ENCODE results near the gene GRK3. TPM values are rescaled to one million over a fixed set of nuclear protein-coding genes. Genes with fewer than 3 reads are reported as not detected.

Gene GRK3
- total RNA-seq, 1 experiment from 2014 or later = 14.6 TPM

DNA sequence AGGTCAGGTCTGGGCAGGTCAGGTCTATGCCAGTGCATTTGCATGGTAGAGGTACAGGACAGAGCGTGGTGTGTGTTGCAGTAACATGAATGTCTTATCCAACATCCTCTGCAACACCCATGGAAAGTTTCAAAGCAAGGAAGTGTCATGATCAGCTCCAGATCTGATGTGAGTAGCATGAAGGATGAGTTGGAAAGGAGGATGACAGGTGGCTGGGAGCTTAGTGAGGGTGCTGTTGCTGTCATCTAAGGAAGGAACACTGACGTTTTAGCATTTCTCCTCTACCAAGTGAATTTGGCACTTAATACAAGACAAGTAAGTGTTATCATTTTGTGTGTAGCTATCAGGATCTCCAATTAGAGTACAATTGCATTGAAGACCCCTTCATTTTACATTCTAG is 65.1 kb downstream of the GRK3 start (continued):
- no peak for TF ChIP-seq YY1 (IDR thresholded peaks at IDR 0.05; ENCODE audit: extremely low read depth, insufficient replicate concordance, low read depth, low read length)
- no peak for TF ChIP-seq POLR2AphosphoS5 (IDR thresholded peaks at IDR 0.05; ENCODE audit: low read depth, low read length)
- TF ChIP-seq ZFX (IDR thresholded peaks at IDR 0.05) = no peak
- no peak for TF ChIP-seq EZH2 (IDR thresholded peaks at IDR 0.05)
- no peak for TF ChIP-seq RAD21 (IDR thresholded peaks at IDR 0.05; ENCODE audit: low read depth)
- TF ChIP-seq, protein P1, sequence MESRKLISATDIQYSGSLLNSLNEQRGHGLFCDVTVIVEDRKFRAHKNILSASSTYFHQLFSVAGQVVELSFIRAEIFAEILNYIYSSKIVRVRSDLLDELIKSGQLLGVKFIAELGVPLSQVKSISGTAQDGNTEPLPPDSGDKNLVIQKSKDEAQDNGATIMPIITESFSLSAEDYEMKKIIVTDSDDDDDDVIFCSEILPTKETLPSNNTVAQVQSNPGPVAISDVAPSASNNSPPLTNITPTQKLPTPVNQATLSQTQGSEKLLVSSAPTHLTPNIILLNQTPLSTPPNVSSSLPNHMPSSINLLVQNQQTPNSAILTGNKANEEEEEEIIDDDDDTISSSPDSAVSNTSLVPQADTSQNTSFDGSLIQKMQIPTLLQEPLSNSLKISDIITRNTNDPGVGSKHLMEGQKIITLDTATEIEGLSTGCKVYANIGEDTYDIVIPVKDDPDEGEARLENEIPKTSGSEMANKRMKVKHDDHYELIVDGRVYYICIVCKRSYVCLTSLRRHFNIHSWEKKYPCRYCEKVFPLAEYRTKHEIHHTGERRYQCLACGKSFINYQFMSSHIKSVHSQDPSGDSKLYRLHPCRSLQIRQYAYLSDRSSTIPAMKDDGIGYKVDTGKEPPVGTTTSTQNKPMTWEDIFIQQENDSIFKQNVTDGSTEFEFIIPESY (IDR thresholded peaks at IDR 0.05; ENCODE audit: extremely low read depth, insufficient replicate concordance, low read length) = no peak
- TF ChIP-seq SP1 (IDR thresholded peaks at IDR 0.05; ENCODE audit: low read depth) = no peak
- TF ChIP-seq CBX3 (IDR thresholded peaks at IDR 0.05; ENCODE audit: low read depth) = no peak

DNA sequence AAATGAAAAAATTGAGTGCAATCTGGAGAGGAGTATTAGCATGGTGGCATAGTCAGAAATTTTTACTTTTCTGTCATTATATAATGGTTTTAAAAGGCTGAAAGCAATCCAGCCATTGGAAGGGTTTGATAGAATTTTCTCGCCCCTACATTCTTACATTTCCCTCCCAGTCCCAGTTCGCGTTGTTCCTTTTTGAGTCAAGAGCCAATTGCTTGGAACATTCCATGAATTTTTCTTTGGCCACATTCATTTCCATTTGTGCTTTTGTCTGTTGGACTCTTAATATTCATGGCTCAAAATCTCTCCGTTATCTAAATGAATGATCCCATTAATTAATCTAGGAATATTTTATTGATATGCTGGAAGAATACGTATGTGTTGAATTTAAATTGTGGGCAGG is 66.0 kb downstream of the GRK3 start:
- no peak for DNase-seq (ENCODE audit: low read depth, low spot score)
- Histone ChIP-seq H3K4me2 (ENCODE audit: low read length) (no peak overlapping the region), H4K20me1 (ENCODE audit: insufficient read depth) (no peaks in the 10 kb centered on the region), H3K36me3 (ENCODE audit: control insufficient read depth in 1 of 2, insufficient read depth in 2 of 2, low read length in 2 of 2) (no peaks in the 10 kb centered on the region), H3K9me2 (ENCODE audit: insufficient read depth) (no peaks in the 10 kb centered on the region), H3K27ac (ENCODE audit: low read depth, low read length) (no peak overlapping the region), H3K27me3 (ENCODE audit: insufficient read depth, low read length) (no peaks in the 10 kb centered on the region), H2AFZ (ENCODE audit: low read depth, low read length, poor library complexity, severe bottlenecking) (no peak overlapping the region), H3K9me3 (ENCODE audit: control insufficient read depth in 1 of 2, insufficient read depth in 1 of 2, low read depth in 1 of 2, low read length in 2 of 2) (no peaks in the 10 kb centered on the region), H3K4me3 (replicated peaks in 1 of 2; ENCODE audit: low read depth in 1 of 2, low read length in 2 of 2) (no peak overlapping the region), H3K9ac (ENCODE audit: low read length) (no peak overlapping the region), H3K79me2 (ENCODE audit: insufficient read depth, low read length) (peaks cover 4% of the 10 kb centered on the region), H3K4me1 (ENCODE audit: control insufficient read depth in 1 of 2, insufficient read depth in 2 of 2, low read length in 2 of 2) (no peaks in the 10 kb centered on the region)
- ChIA-PET CTCF (no interaction called here), RAD21 (ENCODE audit: low non-redundant PET in 1 of 2, low total read pairs in 2 of 2, uncharacterized antibody in 2 of 2, unreplicated experiment in 2 of 2) (no interaction called here), POLR2A (no interaction called here)
- ATAC-seq = no peak
- BruUV-seq (replicated peaks) = no TSS peak
- TF ChIP-seq SIN3A (IDR thresholded peaks at IDR 0.05; ENCODE audit: low read depth) (no peak), CBX3 (IDR thresholded peaks at IDR 0.05; ENCODE audit: low read depth) (no peak), POLR2AphosphoS5 (IDR thresholded peaks at IDR 0.05; ENCODE audit: low read depth, low read length) (no peak), EZH2 (IDR thresholded peaks at IDR 0.05) (no peak), CEBPB (IDR thresholded peaks at IDR 0.05; ENCODE audit: low read depth) (no peak), SRF (IDR thresholded peaks at IDR 0.05; ENCODE audit: low read depth) (no peak)
- TF ChIP-seq, protein P2, sequence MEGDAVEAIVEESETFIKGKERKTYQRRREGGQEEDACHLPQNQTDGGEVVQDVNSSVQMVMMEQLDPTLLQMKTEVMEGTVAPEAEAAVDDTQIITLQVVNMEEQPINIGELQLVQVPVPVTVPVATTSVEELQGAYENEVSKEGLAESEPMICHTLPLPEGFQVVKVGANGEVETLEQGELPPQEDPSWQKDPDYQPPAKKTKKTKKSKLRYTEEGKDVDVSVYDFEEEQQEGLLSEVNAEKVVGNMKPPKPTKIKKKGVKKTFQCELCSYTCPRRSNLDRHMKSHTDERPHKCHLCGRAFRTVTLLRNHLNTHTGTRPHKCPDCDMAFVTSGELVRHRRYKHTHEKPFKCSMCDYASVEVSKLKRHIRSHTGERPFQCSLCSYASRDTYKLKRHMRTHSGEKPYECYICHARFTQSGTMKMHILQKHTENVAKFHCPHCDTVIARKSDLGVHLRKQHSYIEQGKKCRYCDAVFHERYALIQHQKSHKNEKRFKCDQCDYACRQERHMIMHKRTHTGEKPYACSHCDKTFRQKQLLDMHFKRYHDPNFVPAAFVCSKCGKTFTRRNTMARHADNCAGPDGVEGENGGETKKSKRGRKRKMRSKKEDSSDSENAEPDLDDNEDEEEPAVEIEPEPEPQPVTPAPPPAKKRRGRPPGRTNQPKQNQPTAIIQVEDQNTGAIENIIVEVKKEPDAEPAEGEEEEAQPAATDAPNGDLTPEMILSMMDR (IDR thresholded peaks at IDR 0.05 in 2 of 3, conservative IDR thresholded peaks at IDR 0.05 in 1 of 3; ENCODE audit: borderline replicate concordance in 1 of 3, insufficient read depth in 1 of 3, low read depth in 2 of 3, low read length in 2 of 3) = no peak
- intact Hi-C loops (cut with micrococcal nuclease) = no loop called here
